ENCODE measurements around the gene COL24A1. TPM values are rescaled to one million over a fixed set of nuclear protein-coding genes. Genes with fewer than 3 reads are reported as not detected.

Gene COL24A1
- total RNA-seq, 1 experiment from 2014 or later, result not detected

DNA sequence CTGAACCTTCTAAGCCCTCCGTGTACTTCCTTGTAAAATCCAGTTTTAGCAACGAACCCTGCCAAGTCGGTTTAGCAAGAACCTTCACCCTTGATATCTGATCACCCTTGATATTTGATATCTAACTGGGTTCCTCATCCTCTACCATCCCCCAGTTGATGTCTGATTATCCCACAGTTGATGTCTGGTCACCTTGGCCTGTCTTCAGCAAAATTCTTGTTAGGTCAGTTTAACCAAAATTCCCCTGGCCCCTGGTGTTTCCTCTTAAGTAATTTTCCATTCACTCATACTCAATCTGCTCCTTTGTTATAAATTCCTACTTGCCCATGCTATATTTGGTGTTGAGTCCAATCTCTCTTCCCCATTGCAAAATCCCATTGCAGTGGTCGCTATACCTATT lies 333.9 kb downstream of the COL24A1 start:
- no peaks in the 10 kb centered on the region for H3K36me3 Mint-ChIP-seq (ENCODE audit: insufficient read depth, unreplicated experiment)
- DNase-seq (ENCODE audit: unreplicated experiment), result no peak
- CTCF ChIA-PET, result no interaction called here
- no peaks in the 10 kb centered on the region for H3K4me1 Mint-ChIP-seq (ENCODE audit: insufficient read depth, unreplicated experiment)
- POLR2A ChIA-PET, result no interaction called here
- no peak overlapping the region for H3K27ac Mint-ChIP-seq (ENCODE audit: low read depth, unreplicated experiment)
- intact Hi-C loops (cut with micrococcal nuclease), result no loop called here
- BruUV-seq (replicated peaks), result no TSS peak
- no peaks in the 10 kb centered on the region for H3K27me3 Mint-ChIP-seq (ENCODE audit: insufficient read depth, unreplicated experiment)
- H3K9me3 Mint-ChIP-seq (ENCODE audit: unreplicated experiment), result no peaks in the 10 kb centered on the region
- H3K4me3 Mint-ChIP-seq (ENCODE audit: unreplicated experiment), result no peak overlapping the region
- TF ChIP-seq, protein P1, sequence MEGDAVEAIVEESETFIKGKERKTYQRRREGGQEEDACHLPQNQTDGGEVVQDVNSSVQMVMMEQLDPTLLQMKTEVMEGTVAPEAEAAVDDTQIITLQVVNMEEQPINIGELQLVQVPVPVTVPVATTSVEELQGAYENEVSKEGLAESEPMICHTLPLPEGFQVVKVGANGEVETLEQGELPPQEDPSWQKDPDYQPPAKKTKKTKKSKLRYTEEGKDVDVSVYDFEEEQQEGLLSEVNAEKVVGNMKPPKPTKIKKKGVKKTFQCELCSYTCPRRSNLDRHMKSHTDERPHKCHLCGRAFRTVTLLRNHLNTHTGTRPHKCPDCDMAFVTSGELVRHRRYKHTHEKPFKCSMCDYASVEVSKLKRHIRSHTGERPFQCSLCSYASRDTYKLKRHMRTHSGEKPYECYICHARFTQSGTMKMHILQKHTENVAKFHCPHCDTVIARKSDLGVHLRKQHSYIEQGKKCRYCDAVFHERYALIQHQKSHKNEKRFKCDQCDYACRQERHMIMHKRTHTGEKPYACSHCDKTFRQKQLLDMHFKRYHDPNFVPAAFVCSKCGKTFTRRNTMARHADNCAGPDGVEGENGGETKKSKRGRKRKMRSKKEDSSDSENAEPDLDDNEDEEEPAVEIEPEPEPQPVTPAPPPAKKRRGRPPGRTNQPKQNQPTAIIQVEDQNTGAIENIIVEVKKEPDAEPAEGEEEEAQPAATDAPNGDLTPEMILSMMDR (IDR thresholded peaks at IDR 0.05; ENCODE audit: unreplicated experiment), result no peak

DNA sequence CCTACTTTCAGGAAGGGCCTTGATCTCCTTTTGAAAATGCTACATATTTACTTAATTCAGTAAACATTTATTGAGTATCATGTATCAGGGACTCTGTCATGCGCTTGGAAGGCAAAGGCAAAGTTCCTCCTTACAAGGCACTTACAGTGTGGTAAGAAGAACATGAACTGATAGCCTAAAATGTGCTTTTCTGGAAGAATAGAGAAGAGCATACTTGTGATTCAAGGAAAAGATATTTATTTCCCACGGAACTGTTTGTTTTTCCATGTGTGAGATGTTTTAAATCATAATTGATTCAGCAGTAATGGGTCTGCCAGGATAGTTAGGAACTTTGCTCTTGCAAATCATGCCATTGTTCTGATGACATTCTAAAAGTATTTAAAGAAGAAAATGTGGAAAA lies 338.2 kb downstream of the COL24A1 start:
- DNase-seq (ENCODE audit: unreplicated experiment), result no peak
- H3K27me3 Mint-ChIP-seq (ENCODE audit: insufficient read depth, unreplicated experiment), result no peaks in the 10 kb centered on the region

DNA sequence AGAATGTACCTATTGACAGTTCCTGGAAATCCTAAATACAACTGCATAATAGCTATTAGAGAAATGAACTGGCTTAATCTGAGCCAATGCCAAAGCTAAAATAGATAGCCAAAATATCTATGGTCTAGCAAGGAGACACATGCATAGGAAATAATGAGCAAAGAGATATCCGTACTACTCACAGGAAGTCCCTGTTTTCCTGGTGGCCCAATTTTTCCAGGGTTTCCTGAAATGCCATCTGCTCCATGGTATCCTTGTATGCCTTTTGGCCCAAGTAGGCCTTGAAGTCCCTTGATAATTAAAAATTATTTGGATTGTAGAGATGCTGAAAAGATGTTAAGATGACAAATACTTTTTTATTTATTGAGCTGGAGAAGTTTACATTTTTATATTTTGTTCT lies 340.0 kb downstream of the COL24A1 start:
- no peaks in the 10 kb centered on the region for H3K4me1 Mint-ChIP-seq (ENCODE audit: insufficient read depth, unreplicated experiment)
- POLR2A ChIA-PET, result no interaction called here
- no peaks in the 10 kb centered on the region for H3K27me3 Mint-ChIP-seq (ENCODE audit: insufficient read depth, unreplicated experiment)
- no peak overlapping the region for H3K27ac Mint-ChIP-seq (ENCODE audit: low read depth, unreplicated experiment)
- CTCF ChIA-PET, result interaction anchor here (0.5 kb wide), 1 partner anchor 920 kb away, joined by 3 read pairs; no protein-coding TSS in a partner anchor
- TF ChIP-seq, protein P1 (IDR thresholded peaks at IDR 0.05; ENCODE audit: unreplicated experiment), result no peak
- no peaks in the 10 kb centered on the region for H3K9me3 Mint-ChIP-seq (ENCODE audit: unreplicated experiment)
- H3K36me3 Mint-ChIP-seq (ENCODE audit: insufficient read depth, unreplicated experiment), result no peaks in the 10 kb centered on the region
- BruUV-seq (replicated peaks), result no TSS peak
- DNase-seq (ENCODE audit: unreplicated experiment), result no peak
- H3K4me3 Mint-ChIP-seq (ENCODE audit: unreplicated experiment), result no peak overlapping the region
- intact Hi-C loops (cut with micrococcal nuclease), result no loop called here

More for the DNA sequence above, 338.2 kb downstream of the COL24A1 start:
- Mint-ChIP-seq H3K9me3 (ENCODE audit: unreplicated experiment) (no peaks in the 10 kb centered on the region), H3K27ac (ENCODE audit: low read depth, unreplicated experiment) (no peak overlapping the region), H3K36me3 (ENCODE audit: insufficient read depth, unreplicated experiment) (no peaks in the 10 kb centered on the region), H3K4me1 (ENCODE audit: insufficient read depth, unreplicated experiment) (no peaks in the 10 kb centered on the region), H3K4me3 (ENCODE audit: unreplicated experiment) (no peak overlapping the region)
- POLR2A ChIA-PET, result no interaction called here
- CTCF ChIA-PET, result no interaction called here
- TF ChIP-seq, protein P1 (IDR thresholded peaks at IDR 0.05; ENCODE audit: unreplicated experiment), result no peak
- intact Hi-C loops (cut with micrococcal nuclease), result no loop called here
- no TSS peak for BruUV-seq (replicated peaks)

DNA sequence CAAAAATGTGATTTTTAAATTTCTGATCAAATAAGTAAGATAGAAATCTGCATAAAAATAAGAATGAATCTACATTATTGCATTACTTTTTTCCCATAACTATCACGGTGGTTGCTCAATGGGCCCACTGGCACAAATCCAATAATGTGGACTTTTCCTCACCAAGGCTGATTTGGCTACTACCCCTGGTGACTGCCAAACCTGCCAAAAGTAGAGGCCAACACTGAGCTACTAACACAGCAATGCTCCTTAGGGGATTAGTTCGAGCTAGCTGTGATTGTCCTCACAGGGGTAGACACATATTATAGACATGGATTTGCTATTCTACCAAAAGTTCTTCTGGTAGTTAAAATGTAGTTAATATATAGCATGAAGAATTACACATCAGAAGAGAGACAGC lies 340.7 kb downstream of the COL24A1 start:
- ChIA-PET POLR2A (no interaction called here), CTCF (no interaction called here)
- TF ChIP-seq, protein P1 (IDR thresholded peaks at IDR 0.05; ENCODE audit: unreplicated experiment), result no peak
- intact Hi-C loops (cut with micrococcal nuclease), result no loop called here
- DNase-seq (ENCODE audit: unreplicated experiment), result peak; percentile 37
- no peak overlapping the region for H3K4me3 Mint-ChIP-seq (ENCODE audit: unreplicated experiment)
- no peaks in the 10 kb centered on the region for H3K36me3 Mint-ChIP-seq (ENCODE audit: insufficient read depth, unreplicated experiment)
- H3K27ac Mint-ChIP-seq (ENCODE audit: low read depth, unreplicated experiment), result no peak overlapping the region
- H3K27me3 Mint-ChIP-seq (ENCODE audit: insufficient read depth, unreplicated experiment), result no peaks in the 10 kb centered on the region
- no peaks in the 10 kb centered on the region for H3K4me1 Mint-ChIP-seq (ENCODE audit: insufficient read depth, unreplicated experiment)
- no peaks in the 10 kb centered on the region for H3K9me3 Mint-ChIP-seq (ENCODE audit: unreplicated experiment)
- no TSS peak for BruUV-seq (replicated peaks)

All from MCF 10A (cell line).